CD4-positive, CD25-positive, alpha-beta regulatory T cell (primary cell): Measurements from ENCODE around the gene SHMT1. TPM values are rescaled to one million over a fixed set of nuclear protein-coding genes. Genes with fewer than 3 reads are reported as not detected.
"Not testable (repeated sequence)": the region's sequence is repeated elsewhere in the genome, so short reads cannot be mapped to it uniquely, and the experiment has no call there.

Experiments
- ATAC-seq, 2 donors: fragments of 150-1000 bp; cut with Tn5 transposase; one replicate each; pipeline ENCODE4 v1.10.0; 2021; ENCODE audit warnings: low read depth in 2 of 2, moderate number of reproducible peaks in 2 of 2, moderate library complexity in 1 of 2
- DNase-seq, 3 donors: peaks; one replicate each; pipeline versions ENCODE4 v3.0.0 to v3.0.0-alpha.2; 2012 to 2022; ENCODE audit warnings: mixed read lengths in 1 of 3
- H3K27ac ChIP-seq: one replicate; pipeline ENCODE4 v1.7.0; 2013; ENCODE audit warnings: mild to moderate bottlenecking, low read length; ENCODE audit not compliant: insufficient read depth, poor library complexity, severe bottlenecking
- H3K27me3 ChIP-seq: one replicate; pipeline ENCODE4 v1.7.0; 2013; ENCODE audit warnings: low read length; ENCODE audit not compliant: control insufficient read depth, insufficient read depth
- H3K36me3 ChIP-seq: one replicate; pipeline ENCODE4 v1.7.0; 2013; ENCODE audit warnings: mild to moderate bottlenecking, low read length, moderate library complexity; ENCODE audit not compliant: control insufficient read depth, insufficient read depth
- H3K4me1 ChIP-seq: 2 replicates; pipeline ENCODE4 v1.7.0; 2013; ENCODE audit warnings: mild to moderate bottlenecking, low read length; ENCODE audit not compliant: insufficient read depth, control insufficient read depth, poor library complexity, severe bottlenecking
- H3K4me3 ChIP-seq: one replicate; pipeline ENCODE4 v1.7.0; 2013; ENCODE audit warnings: low read depth, mild to moderate bottlenecking, low read length, moderate library complexity
- H3K9me3 ChIP-seq, 2 experiments: 1 replicate in 1 of 2; 2 replicates in 1 of 2; pipeline ENCODE4 v1.7.0; 2013; ENCODE audit warnings: low read length in 2 of 2, mild to moderate bottlenecking in 1 of 2, moderate library complexity in 1 of 2; ENCODE audit not compliant: control insufficient read depth in 2 of 2
- H3K27ac Mint-ChIP-seq, 3 donors: one replicate each; pipeline ENCODE4 v1.8.0; 2020 to 2022; ENCODE audit warnings: mild to moderate bottlenecking in 3 of 3, mixed read lengths in 3 of 3, moderate library complexity in 2 of 3
- H3K27me3 Mint-ChIP-seq: one replicate; pipeline ENCODE4 v1.8.0; 2022; ENCODE audit warnings: mild to moderate bottlenecking, mixed read lengths
- H3K36me3 Mint-ChIP-seq: one replicate; pipeline ENCODE4 v1.8.0; 2020; ENCODE audit warnings: mixed read lengths
- H3K4me1 Mint-ChIP-seq, 4 donors: one replicate each; pipeline ENCODE4 v1.8.0; 2020 to 2022; ENCODE audit warnings: mixed read lengths in 4 of 4, mild to moderate bottlenecking in 1 of 4
- H3K4me3 Mint-ChIP-seq, 4 donors: one replicate each; pipeline ENCODE4 v1.8.0; 2020 to 2022; ENCODE audit warnings: mild to moderate bottlenecking in 4 of 4, mixed read lengths in 4 of 4, moderate library complexity in 3 of 4
- H3K9me3 Mint-ChIP-seq, 7 donors: one replicate each; pipeline ENCODE4 v1.8.0; 2020 to 2022; ENCODE audit warnings: mixed read lengths in 7 of 7, mild to moderate bottlenecking in 3 of 7, moderate library complexity in 2 of 7
- polyA plus RNA-seq, 4 donors: library from polyadenylated mRNA; unstranded; fragments of 300-500 nt; fragmentation: Illumina TruSeq; gene quantifications; one replicate each; pipeline ENCODE4 v1.2.3, GENCODE V29; 2021
- total RNA-seq: library from RNA; stranded (reverse); gene quantifications from one replicate; pipeline ENCODE4 v1.2.3, GENCODE V29; 2022

Gene SHMT1
- total and polyA plus RNA-seq, 5 donors from 2014 or later: 19.0 to 44.7 (median 34.5) TPM

GRCh38 chr17:18381953-18382245, 18.5 kb upstream of the SHMT1 start:
- DNase-seq: no peak
- H3K27me3 Mint-ChIP-seq: peaks cover 16% of the 10 kb centered on the region
- H3K4me3 ChIP-seq: no peak overlapping the region
- peak overlapping the region in 1 of 3 donors; percentile 67 for H3K27ac Mint-ChIP-seq
- H3K4me1 Mint-ChIP-seq: peaks cover 0 to 10% (median under 1%) of the 10 kb centered on the region in 4 donors
- no peak for ATAC-seq
- no peaks in the 10 kb centered on the region for H3K9me3 Mint-ChIP-seq
- H3K36me3 Mint-ChIP-seq: no peaks in the 10 kb centered on the region
- H3K36me3 ChIP-seq: no peaks in the 10 kb centered on the region
- peaks cover 7% of the 10 kb centered on the region for H3K4me1 ChIP-seq
- H3K27me3 ChIP-seq: no peaks in the 10 kb centered on the region
- H3K9me3 ChIP-seq: no peaks in the 10 kb centered on the region
- peak overlapping the region in 1 of 4 donors; percentile 54 for H3K4me3 Mint-ChIP-seq
- H3K27ac ChIP-seq: no peak overlapping the region

GRCh38 chr17:18381158-18381952, 18.0 kb upstream of the SHMT1 start:
- Histone ChIP-seq H3K36me3 (no peaks in the 10 kb centered on the region), H3K27ac (no peak overlapping the region), H3K9me3 (no peaks in the 10 kb centered on the region), H3K4me1 (peaks cover 7% of the 10 kb centered on the region), H3K27me3 (no peaks in the 10 kb centered on the region), H3K4me3 (no peak overlapping the region)
- Mint-ChIP-seq H3K4me1 (peaks cover 0 to 10% (median under 1%) of the 10 kb centered on the region in 4 donors), H3K36me3 (no peaks in the 10 kb centered on the region), H3K27ac (peak overlapping the region in 1 of 3 donors; percentile 67), H3K9me3 (no peaks in the 10 kb centered on the region), H3K4me3 (peak overlapping the region in 1 of 4 donors; percentile 54), H3K27me3 (peaks cover 16% of the 10 kb centered on the region)
- no peak for ATAC-seq
- no peak for DNase-seq

- Mint-ChIP-seq H3K4me3 (no peak overlapping the region), H3K9me3 (no peaks in the 10 kb centered on the region), H3K27ac (no peak overlapping the region), H3K27me3 (peaks cover 10% of the 10 kb centered on the region), H3K4me1 (peaks cover 0 to 10% (median under 1%) of the 10 kb centered on the region in 4 donors), H3K36me3 (no peaks in the 10 kb centered on the region)
- no peaks in the 10 kb centered on the region for H3K27me3 ChIP-seq
- peaks cover 7% of the 10 kb centered on the region for H3K4me1 ChIP-seq
- ATAC-seq (no peak), DNase-seq (no peak)
- H3K9me3 ChIP-seq: no peaks in the 10 kb centered on the region
- no peaks in the 10 kb centered on the region for H3K36me3 ChIP-seq
- no peak overlapping the region for H3K4me3 ChIP-seq
- no peak overlapping the region for H3K27ac ChIP-seq
These were observed 17.3 kb upstream of the SHMT1 start for GRCh38 chr17:18380471-18381157.

DNA sequence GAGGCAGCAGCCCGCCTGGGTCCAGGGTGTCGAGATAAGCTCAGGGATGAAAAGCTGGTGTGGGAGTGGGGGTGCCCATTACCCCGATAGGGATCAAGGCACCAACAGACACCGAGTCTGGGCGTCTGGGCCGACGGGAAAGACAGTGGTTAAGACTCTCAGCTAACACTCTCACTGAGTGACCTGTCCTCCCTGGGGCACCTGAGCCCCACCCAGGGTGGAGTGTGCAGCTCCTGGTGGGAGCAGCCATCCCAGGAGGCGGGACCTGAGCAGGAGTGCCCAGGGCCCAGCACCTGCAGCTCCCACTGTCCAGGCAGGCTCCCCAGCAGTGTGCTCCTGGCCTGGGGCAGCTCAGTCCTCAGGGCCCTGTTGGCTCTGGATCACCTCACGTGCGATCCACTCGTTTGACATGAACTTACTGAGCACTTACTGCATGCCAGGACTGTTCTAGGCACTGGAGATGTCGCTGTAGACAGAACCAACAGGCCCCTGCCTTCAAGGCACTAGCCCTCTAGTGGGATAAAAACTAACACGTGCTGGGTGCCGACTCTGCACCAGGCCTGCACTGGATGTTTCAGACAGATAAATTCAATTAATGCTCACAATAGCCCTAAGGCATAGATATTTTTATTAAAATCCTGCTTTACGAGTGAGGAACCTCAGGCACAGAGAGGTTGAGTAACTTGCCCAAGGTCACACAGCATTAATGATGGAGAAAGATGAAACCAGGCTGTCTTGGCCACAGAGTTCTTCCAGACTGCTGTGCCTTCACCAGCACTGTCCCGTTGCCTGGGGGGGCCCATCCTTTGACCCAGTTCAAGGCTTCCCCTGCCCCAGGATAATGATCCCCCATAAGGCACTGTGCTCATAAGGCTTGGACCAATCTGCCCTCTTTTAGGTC, 16.1 kb upstream of the SHMT1 start:
- H3K4me3 ChIP-seq: no peak overlapping the region
- no peak overlapping the region for H3K27ac ChIP-seq
- peaks cover 7% of the 10 kb centered on the region for H3K4me1 ChIP-seq
- Mint-ChIP-seq H3K27me3 (peaks cover 8% of the 10 kb centered on the region), H3K9me3 (peaks cover 0 to 2% (median 0%) of the 10 kb centered on the region in 7 donors), H3K27ac (no peak overlapping the region), H3K4me3 (no peak overlapping the region), H3K4me1 (peaks cover 0 to 10% (median under 1%) of the 10 kb centered on the region in 4 donors), H3K36me3 (no peaks in the 10 kb centered on the region)
- no peak for ATAC-seq
- H3K27me3 ChIP-seq: no peaks in the 10 kb centered on the region
- no peaks in the 10 kb centered on the region for H3K36me3 ChIP-seq
- no peaks in the 10 kb centered on the region for H3K9me3 ChIP-seq
- DNase-seq: no peak

- H3K36me3 Mint-ChIP-seq, H3K4me3 ChIP-seq, H3K36me3 ChIP-seq, ATAC-seq, H3K4me1 ChIP-seq, H3K27ac Mint-ChIP-seq, H3K9me3 Mint-ChIP-seq, H3K27me3 Mint-ChIP-seq, H3K27ac ChIP-seq, DNase-seq, H3K27me3 ChIP-seq, H3K4me3 Mint-ChIP-seq, H3K9me3 ChIP-seq: not testable (repeated sequence)
- H3K4me1 Mint-ChIP-seq: peaks cover 0 to 10% (median under 1%) of the 10 kb centered on the region in 4 donors
These were observed 15.3 kb upstream of the SHMT1 start for GRCh38 chr17:18378614-18379013.

GRCh38 chr17:18378205-18378505, 14.8 kb upstream of the SHMT1 start:
- no peaks in the 10 kb centered on the region for H3K27me3 Mint-ChIP-seq
- no peak for DNase-seq
- no peak overlapping the region for H3K27ac Mint-ChIP-seq
- peaks cover 0 to 10% (median under 1%) of the 10 kb centered on the region in 4 donors for H3K4me1 Mint-ChIP-seq
- Histone ChIP-seq H3K36me3 (no peaks in the 10 kb centered on the region), H3K27me3 (no peaks in the 10 kb centered on the region), H3K27ac (no peak overlapping the region), H3K9me3 (no peaks in the 10 kb centered on the region), H3K4me1 (peaks cover 7% of the 10 kb centered on the region), H3K4me3 (no peak overlapping the region)
- H3K9me3 Mint-ChIP-seq: peaks cover 0 to 2% (median 0%) of the 10 kb centered on the region in 7 donors
- no peak overlapping the region for H3K4me3 Mint-ChIP-seq
- no peaks in the 10 kb centered on the region for H3K36me3 Mint-ChIP-seq
- ATAC-seq: no peak

DNA sequence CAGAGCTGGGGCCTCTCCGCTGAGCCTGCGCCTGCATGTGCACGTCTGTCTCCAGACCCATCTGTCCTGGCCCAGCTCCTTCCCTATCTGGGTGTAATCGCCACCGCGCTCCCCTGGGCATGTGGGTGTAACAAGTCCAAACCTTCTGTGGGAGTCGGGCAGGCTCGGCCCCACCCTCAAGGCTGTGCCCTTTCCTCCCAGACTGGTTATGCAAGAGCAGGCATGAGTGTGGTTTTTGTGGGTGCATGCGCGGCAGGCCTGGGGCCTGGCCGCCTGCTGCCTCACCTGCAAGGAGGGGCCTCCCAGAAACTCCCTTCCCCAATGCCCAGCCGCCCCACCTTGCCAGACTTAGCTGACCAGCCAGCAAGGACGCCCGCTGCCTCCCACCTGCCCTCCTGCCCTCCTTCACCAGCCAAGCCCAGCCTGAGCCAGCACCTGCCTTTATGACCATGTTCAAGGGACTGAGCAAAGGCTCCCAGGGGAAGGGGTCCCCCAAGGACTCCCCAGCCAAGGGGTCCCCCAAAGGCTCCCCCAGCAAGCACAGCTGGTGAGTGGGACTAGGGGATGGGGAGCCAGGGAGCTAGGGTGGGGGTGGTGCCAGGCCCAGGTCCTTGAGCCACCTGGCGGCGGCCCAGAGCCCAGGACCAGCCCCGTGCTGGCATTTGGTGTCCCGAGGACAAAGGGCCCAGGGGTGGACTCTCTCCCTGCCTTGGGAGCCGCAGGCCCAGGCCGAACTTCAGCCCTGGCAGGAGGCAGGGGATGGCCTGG, 14.3 kb upstream of the SHMT1 start, which contains the start of gene EVPLL:
TSS of gene EVPLL (plus strand) at position 342 of the 768 bp plus-strand sequence. CDS start 3,160 bp downstream, outside the sequence.
- H3K9me3 Mint-ChIP-seq: peaks cover 0 to 2% (median 0%) of the 10 kb centered on the region in 7 donors
- no peaks in the 10 kb centered on the region for H3K27me3 Mint-ChIP-seq
- no peak within 1 kb of the TSS for H3K4me3 Mint-ChIP-seq
- Histone ChIP-seq H3K36me3 (no peaks in the 10 kb centered on the region), H3K27ac (no peak within 1 kb of the TSS), H3K27me3 (no peaks in the 10 kb centered on the region), H3K4me1 (peaks cover 2% of the 10 kb centered on the region), H3K4me3 (no peak within 1 kb of the TSS), H3K9me3 (no peaks in the 10 kb centered on the region)
- no peak for ATAC-seq
- peaks cover 0 to 10% (median under 1%) of the 10 kb centered on the region in 4 donors for H3K4me1 Mint-ChIP-seq
- H3K36me3 Mint-ChIP-seq: no peaks in the 10 kb centered on the region
- peak in 1 of 3 donors; percentile 24 for DNase-seq
- H3K27ac Mint-ChIP-seq: no peak within 1 kb of the TSS
